Endothelial cell of umbilical vein (primary cell): ENCODE data around the gene NDUFB5. TPM values are rescaled to one million over a fixed set of nuclear protein-coding genes. Genes with fewer than 3 reads are reported as not detected.
"Not testable (repeated sequence)": the region's sequence is repeated elsewhere in the genome, so short reads cannot be mapped to it uniquely, and the experiment has no call there.

Experiments used
- BruUV-seq: library from RNA; stranded (reverse); fragments of 400-500 nt; replicated peaks from 2 replicates; lab custom pipeline; 2021; lab: Mats Ljungman, UMichigan
- CTCF ChIA-PET: fragments of 300-600, 350-600 bp; sonication (Branson Sonifier 250); formaldehyde crosslinking; loops from one replicate; lab custom pipeline; 2021; ENCODE audit warnings: antibody characterized with exemption, inconsistent platforms; lab: Charles Lee
- POLR2A ChIA-PET: fragments of 300-600, 350-600 bp; sonication (Branson Sonifier 250); formaldehyde crosslinking; loops from one replicate; lab custom pipeline; 2021; ENCODE audit warnings: antibody characterized with exemption, inconsistent platforms; lab: Charles Lee
- DNase-seq: peaks from one replicate; pipeline ENCODE4 v3.0.0-alpha.2; 2011; ENCODE audit warnings: low read depth, low spot score
- FAIRE-seq: peaks from 2 replicates; lab custom pipeline; 2011; peaks lifted over from hg19 to GRCh38; lab: Jason Lieb, UNC
- H2AFZ ChIP-seq: 2 replicates; pipeline ENCODE4 v1.6.0; 2012; ENCODE audit warnings: low read depth, low read length, control low read depth, inconsistent platforms
- H3K27ac ChIP-seq: 2 replicates; pipeline ENCODE4 v1.5.1; 2011; ENCODE audit warnings: low read depth, mild to moderate bottlenecking, control low read depth, low read length, moderate library complexity; ENCODE audit not compliant: insufficient read depth
- H3K27me3 ChIP-seq, 2 experiments: 2 replicates each; pipeline versions ENCODE4 v1.6.0 to v1.6.1; 2011; ENCODE audit warnings: low read length in 2 of 2, mixed read lengths in 1 of 2; ENCODE audit not compliant: control insufficient read depth in 2 of 2, insufficient read depth in 2 of 2
- H3K36me3 ChIP-seq, 2 experiments: 2 replicates in 1 of 2; 3 replicates in 1 of 2; pipeline ENCODE4 v1.5.1; 2011; ENCODE audit warnings: low read length in 2 of 2, mild to moderate bottlenecking in 1 of 2, moderate library complexity in 1 of 2; ENCODE audit not compliant: control insufficient read depth in 2 of 2, insufficient read depth in 2 of 2; ENCODE audit errors: extremely low read depth in 1 of 2
- H3K4me1 ChIP-seq: 3 replicates; pipeline ENCODE4 v1.5.1; 2011; ENCODE audit warnings: mild to moderate bottlenecking, low read length; ENCODE audit not compliant: control insufficient read depth, insufficient read depth; ENCODE audit errors: extremely low read depth
- H3K4me2 ChIP-seq: 2 replicates; pipeline ENCODE4 v1.6.1; 2011; ENCODE audit warnings: low read length, control low read depth, mixed read lengths; ENCODE audit not compliant: insufficient read depth
- H3K4me3 ChIP-seq, 3 experiments: fragments of 200-600 bp in 1 of 3; sonication (generic), shearing (Covaris generic) in 1 of 3; replicated peaks in 1 of 3; 2 replicates each; pipeline ENCODE4 v1.5.1; 2011 to 2016; ENCODE audit warnings: control low read depth in 3 of 3, low read length in 3 of 3, mild to moderate bottlenecking in 2 of 3, inconsistent platforms in 1 of 3, low read depth in 1 of 3, moderate library complexity in 1 of 3; ENCODE audit not compliant: insufficient read depth in 1 of 3
- H3K79me2 ChIP-seq: 2 replicates; pipeline ENCODE4 v1.6.0; 2012; ENCODE audit warnings: low read length, inconsistent platforms; ENCODE audit not compliant: control insufficient read depth, insufficient read depth
- H3K9ac ChIP-seq: replicated peaks from 2 replicates; pipeline ENCODE3; 2011; ENCODE audit warnings: low read length, control low read depth; ENCODE audit not compliant: insufficient read depth; ENCODE audit errors: extremely low read depth
- H3K9me1 ChIP-seq: replicated peaks from 3 replicates; pipeline ENCODE4 v1.6.0; 2011; ENCODE audit warnings: mild to moderate bottlenecking, low read length; ENCODE audit not compliant: control insufficient read depth, insufficient read depth; ENCODE audit errors: extremely low read depth
- H3K9me3 ChIP-seq: replicated peaks from 2 replicates; pipeline ENCODE4 v1.5.1; 2012; ENCODE audit warnings: low read length, inconsistent platforms; ENCODE audit not compliant: control insufficient read depth, insufficient read depth
- H4K20me1 ChIP-seq: replicated peaks from 2 replicates; pipeline ENCODE3; 2011; ENCODE audit warnings: mild to moderate bottlenecking, low read length; ENCODE audit not compliant: control insufficient read depth, insufficient read depth; ENCODE audit errors: extremely low read depth
- CTCF ChIP-seq, 2 donors: IDR thresholded peaks; 1 replicate in 1 of 2; 2 replicates in 1 of 2; pipeline ENCODE4 v1.5.1; 2011; ENCODE audit warnings: low read length in 2 of 2, mild to moderate bottlenecking in 2 of 2, moderate library complexity in 2 of 2, control low read depth in 1 of 2, inconsistent platforms in 1 of 2, low read depth in 1 of 2; ENCODE audit not compliant: insufficient read depth in 1 of 2; ENCODE audit errors: extremely low read depth in 1 of 2
- EZH2 ChIP-seq: IDR thresholded peaks from 2 replicates; pipeline ENCODE4 v1.6.1; 2012; ENCODE audit warnings: borderline replicate concordance, low read depth, mild to moderate bottlenecking, moderate library complexity, low read length, inconsistent platforms; ENCODE audit not compliant: severe bottlenecking
- FOS ChIP-seq: IDR thresholded peaks from 2 replicates; pipeline ENCODE4 v1.6.1; 2011; ENCODE audit warnings: mild to moderate bottlenecking, low read length, moderate library complexity, borderline replicate concordance; ENCODE audit not compliant: insufficient read depth
- GATA2 ChIP-seq: IDR thresholded peaks from 2 replicates; pipeline ENCODE4 v1.7.0; 2011; ENCODE audit warnings: low read depth, mild to moderate bottlenecking, moderate library complexity, mixed read lengths, low read length; ENCODE audit not compliant: insufficient read length, insufficient read depth
- JUN ChIP-seq: IDR thresholded peaks from 2 replicates; pipeline ENCODE4 v1.6.1; 2011; ENCODE audit warnings: borderline replicate concordance, low read depth; ENCODE audit not compliant: insufficient read length, insufficient read depth
- MAX ChIP-seq: IDR thresholded peaks from 2 replicates; pipeline ENCODE4 v1.6.1; 2011; ENCODE audit not compliant: insufficient read depth, insufficient read length
- MYC ChIP-seq: IDR thresholded peaks from one replicate; pipeline ENCODE4 v1.6.1; 2011; ENCODE audit warnings: mild to moderate bottlenecking, low read depth, low read length
- POLR2A ChIP-seq: IDR thresholded peaks from 2 replicates; pipeline ENCODE4 v1.6.1; 2012; ENCODE audit warnings: low read depth, mild to moderate bottlenecking, control low read depth, low read length
- POLR2AphosphoS5 ChIP-seq: IDR thresholded peaks from 2 replicates; pipeline ENCODE4 v1.6.1; 2012; ENCODE audit warnings: low read depth, mild to moderate bottlenecking, control low read depth, low read length, moderate library complexity; ENCODE audit not compliant: insufficient read depth
- dilution Hi-C: fragments of 300-500 bp; cut with MboI; formaldehyde crosslinking; loops from one replicate; pipeline ENCODE4 v1.15.0; 2019; ENCODE audit warnings: low sequenced_read_pairs; ENCODE audit not compliant: extremely low pct_ligation_motif_present
- intact Hi-C: fragments of 100-400 bp; cut with micrococcal nuclease; formaldehyde crosslinking; loops from one replicate; pipeline ENCODE4 v1.10.0; 2022
- polyA plus RNA-seq, 4 experiments: library from polyadenylated mRNA; depleted of rRNA in 3 of 4; stranded (reverse) in 3 of 4; unstranded in 1 of 4; fragments of >200 nt; gene quantifications; 2 replicates each; pipeline versions ENCODE4 v1.2.1 to v1.2.3, GENCODE V29; 2011 to 2012; ENCODE audit warnings: missing spikeins in 1 of 4
- total RNA-seq: library from RNA; stranded (reverse); gene quantifications from 2 replicates; pipeline ENCODE4 v1.2.3, GENCODE V29; 2021

NDUFB5 gene
- total and polyA plus RNA-seq, 2 donors (not counting 3 experiments of a cell fraction or from before 2014, with no cell fraction given), result 48.2 to 74.9 TPM

- intact Hi-C loops, result no loop called here
- H3K9me3 ChIP-seq, result no peaks in the 10 kb centered on the region
- H3K4me1 ChIP-seq, result no peaks in the 10 kb centered on the region
- no peak for DNase-seq
- H2AFZ ChIP-seq, result no peak overlapping the region
- H3K4me3 ChIP-seq, result no peak overlapping the region
- no peaks in the 10 kb centered on the region for H4K20me1 ChIP-seq
- H3K4me2 ChIP-seq, result no peak overlapping the region
- no peak overlapping the region for H3K9ac ChIP-seq
- no TSS peak for BruUV-seq
- H3K9me1 ChIP-seq, result no peaks in the 10 kb centered on the region
- dilution Hi-C loops, result no loop called here
- no peaks in the 10 kb centered on the region for H3K79me2 ChIP-seq
- FAIRE-seq, result no peak
- H3K27me3 ChIP-seq, result no peaks in the 10 kb centered on the region
- no peak for TF ChIP-seq POLR2AphosphoS5
- TF ChIP-seq MAX, result no peak
- TF ChIP-seq EZH2, result no peak
- TF ChIP-seq MYC, result no peak
- TF ChIP-seq POLR2A, result no peak
- TF ChIP-seq JUN, result no peak
- TF ChIP-seq GATA2, result no peak
- TF ChIP-seq FOS, result no peak
- no peak for TF ChIP-seq CTCF (IDR thresholded peaks at IDR 0.05; ENCODE audit: extremely low read depth in 1 of 2, insufficient read depth in 1 of 2, low read depth in 1 of 2, low read length in 2 of 2)
- no peaks in the 10 kb centered on the region for H3K36me3 ChIP-seq
- H3K27ac ChIP-seq, result no peak overlapping the region
- ChIA-PET POLR2A (no interaction called here), CTCF (no interaction called here)
Measured at GRCh38 chr3:179642871-179643270, 38.3 kb downstream of the NDUFB5 start.

GRCh38 chr3:179643837-179644236, 39.2 kb downstream of the NDUFB5 start:
- H2AFZ ChIP-seq, intact Hi-C loops, H3K9me1 ChIP-seq, H3K9ac ChIP-seq, H3K27me3 ChIP-seq, CTCF ChIA-PET, H3K4me3 ChIP-seq, H3K4me2 ChIP-seq, H3K27ac ChIP-seq, H3K4me1 ChIP-seq, H4K20me1 ChIP-seq, DNase-seq, H3K9me3 ChIP-seq, H3K79me2 ChIP-seq, FAIRE-seq, dilution Hi-C loops, POLR2A ChIA-PET, H3K36me3 ChIP-seq, BruUV-seq: not testable (repeated sequence)
